Stimulated activated CD8-positive, alpha-beta memory T cell treated with anti-CD3 and anti-CD28 coated beads, Interleukin-4, amount 100 ng/mL, for 24 hours (primary cell): Measurements from ENCODE around the gene MYCN.

Source experiments
- DNase-seq: peaks from one replicate; pipeline ENCODE4 v3.0.0-alpha.2; 2020; ENCODE audit warnings: low read depth

The MYCN gene

DNA sequence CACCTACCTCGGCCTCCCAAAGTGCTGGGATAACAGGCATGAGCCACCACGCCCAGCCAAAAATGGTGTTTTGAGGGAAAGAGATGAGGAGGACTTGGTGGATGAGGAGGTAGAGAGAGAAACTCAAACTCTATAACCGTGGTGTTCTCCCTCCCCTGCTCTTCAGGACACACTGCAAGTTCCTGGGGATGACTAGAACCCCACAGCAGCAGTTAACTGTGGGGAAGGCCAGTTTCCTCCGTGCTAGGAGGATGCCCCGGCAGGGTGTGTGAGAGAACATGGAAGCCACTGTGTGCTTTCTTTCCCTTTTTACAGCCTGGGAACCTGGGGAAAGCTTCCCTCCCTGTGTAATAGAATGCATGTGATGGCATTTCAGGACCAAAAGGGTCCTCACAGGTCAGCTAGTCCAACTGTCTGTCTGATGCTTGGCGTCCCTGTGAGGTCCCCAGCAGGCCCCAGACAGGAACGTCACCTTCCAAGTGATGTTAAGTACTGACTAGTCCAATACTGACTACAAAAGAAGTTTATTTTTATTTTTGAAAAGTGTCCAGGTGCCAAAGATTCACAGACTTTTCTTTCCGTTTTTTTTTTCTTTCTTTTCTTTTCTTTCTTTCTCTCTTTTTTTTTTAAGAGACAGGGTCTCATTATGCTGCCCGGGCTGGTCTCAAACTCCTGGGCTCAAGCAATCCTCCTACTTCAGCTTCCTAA, 38.9 kb downstream of the MYCN start:
- DNase-seq, result no peak

DNA sequence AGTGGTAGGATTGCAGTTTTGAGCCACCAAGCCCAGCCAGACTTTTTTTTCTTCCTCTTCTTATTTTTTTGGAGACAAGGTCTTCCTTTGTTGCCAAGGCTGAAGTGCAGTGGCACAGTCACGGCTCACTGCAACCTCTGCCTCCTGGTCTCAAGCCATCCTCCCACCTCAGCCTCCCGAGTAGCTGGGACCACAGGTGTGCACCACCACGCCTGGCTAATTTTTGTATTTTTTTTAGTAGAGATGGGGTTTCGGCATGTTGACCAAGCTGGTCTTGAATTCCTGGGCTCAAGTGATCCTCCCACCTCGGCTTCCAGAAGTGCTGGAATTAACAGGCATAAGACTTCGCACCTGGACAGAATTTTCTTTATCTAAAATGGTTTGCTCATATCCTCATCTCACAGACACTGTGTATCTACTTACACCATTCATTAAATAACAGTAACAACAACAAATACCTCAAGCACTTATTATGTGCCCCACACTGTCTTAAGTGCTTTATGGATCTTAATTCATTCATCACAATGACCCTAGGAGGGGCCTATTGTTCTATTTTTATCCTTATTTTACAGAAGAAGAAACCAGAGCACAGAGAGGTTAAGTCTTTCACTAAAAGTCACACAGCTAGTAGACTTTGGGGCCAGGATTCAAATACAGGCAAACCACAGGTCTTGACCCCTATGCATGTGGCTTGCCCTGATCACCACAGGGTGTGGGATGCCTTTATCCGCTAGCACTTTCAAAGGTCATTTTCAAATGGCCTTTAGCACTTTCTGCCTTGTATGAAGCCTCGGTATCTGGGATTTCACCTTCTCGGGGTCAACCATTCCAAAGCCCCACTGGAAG, 39.6 kb downstream of the MYCN start:
- no peak for DNase-seq

DNA sequence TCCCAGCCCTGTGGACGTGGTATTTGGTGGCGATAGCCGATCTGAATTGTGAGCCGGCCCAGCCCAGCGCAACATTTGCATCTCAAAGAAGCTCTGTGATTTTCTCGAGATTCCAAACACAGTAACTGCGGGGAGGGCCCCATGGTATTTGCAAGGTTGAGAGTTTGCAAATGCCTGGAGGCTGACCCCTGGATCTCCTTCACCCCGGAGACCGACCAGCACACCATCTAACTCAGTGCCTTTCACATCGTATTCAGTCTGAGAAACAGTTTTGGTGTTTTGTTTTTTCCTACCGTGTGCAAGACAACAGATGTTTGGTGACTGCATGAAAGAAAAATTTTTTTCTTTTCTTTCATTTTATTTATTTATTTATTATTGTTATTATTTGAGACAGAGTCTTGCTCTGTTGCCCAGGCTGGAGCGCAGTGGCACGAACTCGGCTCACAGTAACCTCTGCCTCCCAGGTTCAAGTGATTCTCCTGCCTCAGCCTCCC, 40.3 kb downstream of the MYCN start:
- DNase-seq, result no peak

DNA sequence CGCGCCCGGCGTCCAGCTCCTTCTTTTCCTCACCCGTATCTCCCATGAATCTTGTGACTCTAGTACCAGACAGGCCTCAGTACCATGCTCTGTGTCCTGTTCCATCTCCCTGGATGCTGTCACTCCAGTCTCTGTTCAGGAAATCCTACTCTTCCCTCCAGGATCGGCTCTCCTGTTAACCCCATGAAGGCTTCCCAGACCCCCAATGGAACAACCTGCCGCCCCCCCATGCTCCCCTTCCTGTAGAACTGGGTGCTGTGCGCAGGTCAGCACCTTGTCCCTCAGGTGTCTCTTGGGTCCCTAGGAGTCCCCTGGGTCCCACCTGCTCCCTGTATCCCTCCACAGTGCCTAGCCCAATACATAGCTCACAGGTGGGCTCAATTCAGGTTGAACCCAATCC, 41.3 kb downstream of the MYCN start:
- no peak for DNase-seq

DNA sequence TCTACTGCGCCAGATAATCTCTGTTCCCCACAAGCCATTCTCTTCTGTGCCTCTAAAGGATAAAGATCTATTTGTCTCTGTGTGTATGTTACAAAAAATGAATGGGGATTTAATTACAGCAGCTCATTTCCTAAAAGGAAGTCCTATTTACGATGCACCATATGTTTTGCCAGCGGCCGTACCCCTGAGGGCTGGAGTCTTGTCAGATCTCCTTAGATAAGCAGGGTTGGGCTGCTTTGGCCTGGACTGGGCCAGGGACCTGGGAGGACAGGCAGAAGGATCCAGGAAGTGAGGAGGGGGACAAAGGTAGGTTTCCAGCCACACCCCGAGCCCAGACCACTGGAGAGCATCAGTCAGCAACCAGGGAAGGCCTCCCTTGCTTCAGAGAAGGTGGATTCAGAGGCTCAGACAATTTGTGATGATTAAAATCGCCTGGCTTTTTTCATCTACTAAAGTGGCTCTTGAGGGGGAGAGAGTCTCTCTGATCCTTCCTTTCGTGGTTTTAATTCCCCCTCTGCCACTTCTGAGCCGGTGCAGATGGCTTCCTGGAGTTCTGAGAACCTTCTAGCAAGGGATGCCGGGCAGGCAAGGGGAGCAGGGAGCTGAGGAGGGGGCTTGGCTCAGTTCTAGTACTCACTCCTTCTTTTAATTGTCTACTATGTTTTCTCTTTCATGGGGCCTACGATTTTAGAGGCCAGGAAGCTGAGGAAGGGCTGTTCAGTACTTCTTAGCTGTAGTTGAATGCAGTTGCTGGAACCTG, 42.1 kb downstream of the MYCN start:
- no peak for DNase-seq

DNA sequence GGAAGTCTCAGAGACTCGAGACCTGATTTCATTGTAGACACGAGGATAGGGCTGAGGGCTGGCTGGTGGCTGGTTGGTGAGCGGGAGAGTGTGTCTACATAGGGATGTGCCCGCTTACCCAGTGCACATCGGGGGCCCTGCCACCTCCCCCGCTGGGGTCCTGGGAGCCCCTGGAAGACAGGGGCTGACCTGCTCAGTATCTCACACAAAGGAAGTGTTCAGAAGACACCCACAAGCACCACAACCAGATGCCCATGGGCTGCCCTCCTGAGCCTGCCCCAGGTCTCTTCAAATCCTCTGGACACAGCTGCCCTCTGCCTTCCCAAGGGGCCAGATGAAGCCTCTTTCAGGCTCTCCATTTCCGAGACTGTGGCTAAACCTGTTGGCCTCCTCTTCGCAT, 43.1 kb downstream of the MYCN start:
- DNase-seq, result no peak

DNA sequence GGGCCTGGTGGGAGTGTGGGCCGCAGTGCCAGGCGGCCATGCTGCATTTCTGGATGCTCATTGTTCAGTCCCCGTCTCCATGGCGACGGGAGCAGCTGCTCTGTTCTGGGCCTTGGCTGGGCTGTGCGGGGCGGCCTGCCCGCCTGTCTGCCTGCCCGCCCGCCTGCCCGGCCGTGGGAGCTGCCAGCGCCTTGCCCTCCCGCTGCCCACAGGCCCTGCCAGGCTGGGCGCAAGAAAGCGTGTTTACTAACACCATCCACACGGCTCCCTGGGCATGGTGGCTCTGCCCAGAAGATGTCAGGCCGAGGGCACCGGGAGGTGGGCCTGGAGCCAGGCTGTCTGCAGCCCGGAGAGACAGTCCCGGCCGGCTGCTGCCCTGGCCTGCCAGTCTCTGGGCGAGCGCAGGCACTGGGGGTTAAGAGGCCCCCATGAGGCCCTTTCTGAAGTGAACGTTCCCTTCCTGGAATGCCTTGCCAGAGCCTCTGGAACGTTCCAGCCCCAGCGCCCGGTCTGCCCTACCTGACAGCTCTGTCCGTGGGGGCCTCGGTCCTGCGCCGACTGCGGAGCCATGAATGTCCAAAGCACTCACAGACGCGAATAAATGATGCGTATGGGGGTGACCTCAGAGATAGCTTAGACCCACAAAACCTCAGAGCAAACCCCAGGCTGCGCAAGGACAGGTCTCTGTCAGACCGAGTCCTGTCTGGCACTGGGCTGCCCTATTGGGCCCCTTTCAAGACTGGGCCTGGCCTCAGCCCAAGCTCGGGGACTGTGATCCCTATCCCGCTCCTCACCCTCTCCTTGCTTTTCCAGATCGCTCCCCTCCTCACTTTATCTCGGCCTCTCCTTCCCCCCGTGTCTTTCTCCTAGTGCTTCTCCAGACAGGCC, 44.3 kb downstream of the MYCN start:
- no peak for DNase-seq

DNA sequence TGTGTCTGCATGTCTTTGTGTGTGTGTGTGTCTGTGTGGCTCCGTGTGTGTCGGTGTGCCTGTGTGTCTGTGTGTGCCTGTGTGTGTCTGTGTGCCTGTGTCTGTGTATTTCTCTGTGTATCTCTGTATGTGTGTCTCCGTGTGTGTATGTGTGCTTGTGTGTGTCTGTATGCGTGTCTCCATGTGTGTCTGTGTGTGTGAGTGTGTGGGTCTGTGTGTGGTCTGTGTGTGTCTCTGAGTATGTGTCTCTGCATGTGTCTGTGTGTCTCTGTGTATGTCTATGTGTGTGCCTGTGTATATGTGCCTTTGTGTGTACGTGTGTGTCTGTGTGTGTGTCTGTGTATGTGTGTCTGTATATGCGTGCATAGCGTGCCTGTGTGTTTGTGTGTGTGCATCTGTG, 45.2 kb downstream of the MYCN start:
- DNase-seq, result no peak

DNA sequence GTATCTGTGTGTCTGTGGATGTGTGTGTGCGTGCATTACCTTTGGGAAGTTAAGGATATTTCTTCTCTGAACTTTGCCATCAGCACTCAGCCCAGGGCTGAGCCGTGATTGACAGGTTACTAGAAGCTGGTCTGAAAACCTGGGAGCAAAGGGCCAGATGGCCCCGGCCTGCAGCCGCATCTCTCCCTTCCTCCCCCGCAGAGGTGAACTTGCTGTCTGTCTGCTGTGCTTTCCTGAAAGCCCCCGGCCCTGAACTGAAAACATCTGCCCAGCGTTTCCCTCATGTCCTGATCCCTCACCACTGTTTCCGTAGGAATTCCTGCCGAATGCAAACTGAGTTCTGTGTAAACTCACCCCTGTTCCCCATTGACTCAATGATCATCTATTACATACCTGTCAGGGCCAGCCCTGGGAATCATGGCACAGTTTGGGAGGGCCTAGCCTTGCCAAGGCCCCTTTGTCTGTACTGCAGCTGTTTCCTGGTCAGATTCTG, 45.8 kb downstream of the MYCN start:
- DNase-seq, result no peak

DNA sequence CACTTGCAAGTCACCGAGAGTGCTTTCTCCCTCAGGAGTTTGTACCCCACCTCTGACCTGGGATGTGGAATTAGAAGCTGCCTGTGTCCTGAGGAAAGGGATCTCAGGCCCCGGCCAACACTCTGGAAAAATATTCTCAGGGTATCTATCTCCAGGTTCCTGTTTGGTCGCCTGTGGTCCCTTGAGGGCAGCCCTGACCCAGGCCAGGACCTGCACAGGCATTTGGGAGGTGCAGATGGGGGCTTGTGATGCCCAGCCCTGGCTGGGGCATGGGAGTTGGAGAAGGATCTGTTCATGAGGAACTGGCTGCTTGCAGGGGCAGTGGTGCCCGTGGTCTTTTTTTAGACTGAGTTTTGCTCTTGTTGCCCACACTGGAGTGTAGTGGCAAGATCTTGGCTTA, 46.3 kb downstream of the MYCN start:
- DNase-seq, result no peak

DNA sequence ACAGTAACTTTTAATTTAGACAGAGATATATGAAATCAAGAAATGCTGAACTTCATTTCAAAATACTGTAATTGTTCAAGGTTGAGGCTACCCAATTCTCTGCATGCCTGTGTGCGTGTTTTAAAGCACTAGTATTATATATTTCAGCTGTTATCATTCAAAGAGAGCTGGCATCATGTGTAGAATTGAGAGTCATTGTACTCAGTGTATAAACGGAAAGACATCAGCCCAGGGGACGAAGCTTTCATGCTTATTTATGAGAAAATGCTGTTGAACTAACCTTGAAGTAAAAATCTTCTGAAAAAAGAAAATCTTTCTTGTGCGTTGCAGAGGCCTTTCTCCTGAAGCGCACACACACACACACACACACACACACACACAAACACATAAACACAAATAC, 48.4 kb downstream of the MYCN start:
- no peak for DNase-seq

DNA sequence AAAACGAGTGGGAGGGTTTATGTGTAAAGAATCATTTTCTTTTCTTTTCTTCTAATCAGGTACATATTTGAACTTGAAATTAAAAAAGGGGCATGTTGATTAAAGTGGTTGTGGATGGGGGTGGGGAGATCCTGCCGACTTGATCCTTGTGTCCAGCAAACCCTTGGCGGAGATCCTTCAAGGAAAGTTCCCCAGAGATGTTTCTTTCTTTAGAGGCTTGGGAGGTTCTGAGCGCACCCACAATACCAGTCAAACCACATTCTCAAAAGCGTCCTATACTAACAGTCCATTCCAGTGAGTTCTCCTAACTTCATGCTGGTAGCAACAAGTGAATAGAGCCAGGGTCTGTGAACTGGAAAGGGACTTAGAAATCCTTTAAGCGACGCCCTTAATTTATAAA, 49.2 kb downstream of the MYCN start:
- DNase-seq, result no peak

DNA sequence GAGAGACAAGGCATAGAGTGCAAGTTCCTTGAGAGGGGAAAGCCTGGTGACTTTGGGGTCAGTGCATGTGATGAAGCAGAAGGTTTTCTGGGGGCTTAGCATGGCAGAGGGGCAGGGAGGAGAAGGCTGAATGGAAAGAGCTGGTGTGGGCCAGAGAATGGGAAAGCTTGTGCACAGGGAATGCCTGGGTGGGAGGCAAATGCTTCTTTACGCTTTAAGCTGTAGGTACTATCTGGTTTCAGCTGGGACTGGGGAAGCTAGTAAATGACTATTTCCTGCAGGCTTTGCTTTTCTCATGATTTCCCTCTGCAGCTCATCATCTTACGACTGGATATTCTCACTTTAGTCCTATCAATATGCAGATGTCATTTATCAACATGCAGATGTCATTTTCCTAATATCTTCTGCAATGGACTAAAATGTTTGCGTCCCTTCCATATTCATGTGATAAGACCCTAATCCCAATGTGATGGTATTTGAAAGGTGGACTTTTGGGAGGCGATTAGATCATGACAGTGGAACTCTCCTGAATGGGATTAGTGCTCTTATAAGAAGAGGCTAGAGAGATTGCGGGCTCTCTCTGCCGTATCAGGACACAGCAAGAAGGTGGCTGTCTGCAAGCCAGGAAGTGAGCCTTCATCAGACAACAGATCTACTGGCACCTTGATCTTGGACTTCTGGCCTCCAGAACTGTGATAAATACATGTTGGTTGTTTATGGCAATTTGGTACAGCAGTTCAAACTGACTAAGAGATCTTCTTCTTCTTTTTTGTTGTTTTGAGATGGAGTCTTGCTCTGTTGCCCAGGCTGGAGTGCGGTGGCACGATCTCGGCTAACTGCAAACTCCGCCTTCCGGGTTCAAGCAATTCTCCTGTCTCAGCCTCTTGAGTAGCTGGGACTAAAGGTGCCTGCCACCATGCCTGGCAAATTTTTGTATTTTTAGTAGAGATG, 50.1 kb downstream of the MYCN start:
- no peak for DNase-seq

DNA sequence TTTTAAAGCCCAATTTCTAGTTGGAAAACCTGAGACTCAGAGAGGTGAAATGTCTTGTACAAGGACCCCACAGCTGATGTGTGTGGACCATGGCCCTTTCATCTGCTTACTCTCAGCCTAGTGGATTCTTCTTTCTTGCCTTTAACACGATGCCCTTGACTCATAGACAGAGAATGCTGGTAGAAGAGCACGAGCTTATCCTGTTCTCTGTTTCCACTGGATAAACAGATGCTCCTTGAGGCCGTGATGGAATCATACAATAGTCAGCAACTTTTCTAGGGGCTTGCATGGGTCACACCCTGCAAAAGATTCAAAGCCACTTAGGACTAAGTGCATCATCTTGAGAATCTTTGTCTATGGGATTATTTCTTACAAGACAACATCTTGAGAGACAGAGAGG, 50.9 kb downstream of the MYCN start:
- no peak for DNase-seq

DNA sequence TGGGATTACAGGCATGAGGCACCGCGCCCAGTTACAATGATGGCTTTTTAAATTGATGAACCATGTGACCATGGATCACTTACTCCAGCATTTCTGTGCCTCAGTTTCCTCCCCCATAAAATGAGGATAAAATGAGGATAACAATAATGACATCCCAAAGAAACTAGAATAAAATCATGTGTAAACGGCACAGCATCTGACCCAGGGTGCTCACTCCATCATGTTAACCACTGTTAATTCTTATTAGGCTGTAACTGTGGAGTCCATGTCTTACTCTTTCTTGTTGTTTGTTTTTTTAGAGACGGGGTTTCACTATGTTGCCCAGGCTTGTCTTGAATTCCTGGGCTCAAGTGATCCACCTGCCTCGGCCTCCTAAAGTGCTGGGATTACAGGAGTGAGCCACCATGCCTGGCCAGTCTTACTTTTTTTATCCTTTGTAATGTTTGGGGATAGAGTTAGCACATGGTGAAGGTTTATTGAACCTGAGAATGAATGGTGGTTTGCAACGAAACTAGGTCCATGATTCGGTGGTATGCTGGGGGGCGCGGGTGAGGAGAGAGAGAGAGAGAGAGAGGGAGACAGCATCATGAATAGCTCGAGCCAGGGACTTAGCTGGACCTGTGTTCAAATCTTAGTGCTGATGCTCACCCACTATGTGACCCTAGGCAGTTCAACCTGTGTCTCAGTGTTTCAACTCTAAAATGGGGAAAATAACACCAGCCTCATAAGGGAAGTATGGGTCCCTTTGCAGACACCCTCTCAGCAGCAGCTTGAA, 52.3 kb downstream of the MYCN start:
- DNase-seq, result no peak

DNA sequence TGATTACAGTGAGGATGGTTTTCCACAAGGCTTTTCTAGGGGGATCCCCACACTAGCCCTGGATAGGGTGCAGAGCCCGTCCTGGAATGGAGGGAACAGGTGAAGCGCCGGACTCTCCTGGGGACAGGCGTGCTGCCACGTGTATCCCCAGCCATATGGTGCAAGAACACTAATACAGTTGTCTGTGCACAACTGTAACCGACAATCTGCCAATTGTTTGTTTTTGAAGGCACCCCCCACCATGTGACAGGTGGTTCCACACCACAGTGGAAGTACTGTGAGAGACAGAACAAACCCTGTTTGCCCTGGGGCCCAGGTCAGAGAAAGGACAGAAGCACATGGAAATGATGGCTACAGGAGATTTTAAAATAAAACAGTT, 52.9 kb downstream of the MYCN start:
- no peak for DNase-seq

DNA sequence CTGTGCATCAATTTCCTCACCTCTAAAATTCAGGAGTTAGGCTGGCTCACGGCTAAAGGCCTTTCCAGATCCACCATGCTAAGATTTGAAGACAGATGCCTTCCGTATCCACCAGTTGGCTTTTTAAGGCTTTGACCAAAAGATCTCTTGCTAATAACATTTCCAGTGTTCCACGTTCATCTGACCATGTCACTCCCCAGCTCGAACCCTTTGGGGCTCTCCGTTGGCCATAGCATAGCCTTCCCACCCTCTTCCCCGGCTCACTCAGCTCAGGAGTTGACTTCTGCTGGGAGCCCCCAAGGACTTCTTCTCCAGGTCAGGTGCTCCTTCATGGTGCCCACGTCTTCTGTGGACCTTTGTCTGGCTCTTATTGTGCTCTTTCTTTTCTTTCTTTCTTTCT, 53.3 kb downstream of the MYCN start:
- no peak for DNase-seq

DNA sequence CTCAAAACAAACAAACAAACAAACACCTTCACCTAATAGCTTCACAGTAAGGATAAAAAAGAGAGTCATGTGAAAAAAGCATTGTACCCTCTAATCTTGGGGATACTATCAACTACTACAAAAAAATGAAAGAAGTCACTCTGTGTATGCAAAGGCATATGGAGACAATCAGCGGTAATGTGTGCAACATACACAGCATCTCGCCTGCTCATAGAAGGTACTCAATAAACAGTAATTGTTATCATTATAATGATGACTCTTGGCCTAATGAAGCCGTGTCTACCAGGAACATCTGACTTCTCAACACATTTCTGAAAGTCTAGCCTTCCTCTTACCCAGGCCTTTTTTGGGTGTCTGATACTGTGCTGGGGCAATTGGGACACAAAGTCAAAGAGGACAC, 55.3 kb downstream of the MYCN start:
- DNase-seq, result no peak
